Kidney (tissue), 14 donors: Measurements from ENCODE around the gene COL11A2. TPM values are rescaled to one million over a fixed set of nuclear protein-coding genes. Genes with fewer than 3 reads are reported as not detected.

Experiments used
- DNase-seq, 5 donors: peaks; one replicate each; pipeline ENCODE4 v3.0.0-alpha.2; 2013 to 2020
- FAIRE-seq: peaks from 2 replicates; lab custom pipeline; 2012; peaks lifted over from hg19 to GRCh38; lab: Jason Lieb, UNC
- H3K27ac ChIP-seq, 2 donors: one replicate each; pipeline ENCODE4 v1.7.0; 2013; ENCODE audit warnings: low read depth in 2 of 2, low read length in 2 of 2, inconsistent platforms in 1 of 2
- H3K27me3 ChIP-seq: one replicate; pipeline ENCODE4 v1.7.1; 2013; ENCODE audit warnings: low read length, inconsistent platforms; ENCODE audit not compliant: control insufficient read depth, insufficient read depth
- H3K36me3 ChIP-seq, 3 donors: one replicate each; pipeline versions ENCODE4 v1.7.0 to v1.7.1; 2013; ENCODE audit warnings: low read length in 3 of 3, control low read depth in 1 of 3, inconsistent platforms in 1 of 3; ENCODE audit not compliant: insufficient read depth in 3 of 3, control insufficient read depth in 2 of 3
- H3K4me1 ChIP-seq, 3 donors: one replicate each; pipeline versions ENCODE4 v1.7.0 to v1.7.1; 2013; ENCODE audit warnings: low read length in 3 of 3, inconsistent platforms in 1 of 3, low read depth in 1 of 3; ENCODE audit not compliant: control insufficient read depth in 2 of 3, insufficient read depth in 2 of 3
- H3K4me3 ChIP-seq, 3 donors: one replicate each; pipeline versions ENCODE4 v1.7.0 to v1.8.1; 2013; ENCODE audit warnings: low read length in 3 of 3, control low read depth in 1 of 3, inconsistent platforms in 1 of 3
- H3K9ac ChIP-seq, 3 donors: one replicate each; pipeline versions ENCODE4 v1.7.0 to v1.7.1; 2013; ENCODE audit warnings: low read length in 3 of 3, control low read depth in 1 of 3, inconsistent platforms in 1 of 3
- H3K9me3 ChIP-seq, 3 donors: one replicate each; pipeline versions ENCODE4 v1.7.0 to v1.7.1; 2013; ENCODE audit warnings: low read length in 3 of 3, control low read depth in 1 of 3, inconsistent platforms in 1 of 3; ENCODE audit not compliant: control insufficient read depth in 2 of 3, insufficient read depth in 1 of 3
- intact Hi-C: fragments of 100-400 bp; cut with DNase I; formaldehyde crosslinking; loops from one replicate; pipeline ENCODE4 v1.11.1; 2022
- polyA plus RNA-seq: library from polyadenylated mRNA; stranded (reverse); fragments of 350-450 nt; fragmentation: Illumina TruSeq; extraction: RNeasy Lipid Tissue Mini Kit (QIAGEN cat#74804); gene quantifications from one replicate; pipeline ENCODE4 v1.2.3, GENCODE V29; 2014; ENCODE audit warnings: low read depth, low replicate concordance; ENCODE audit not compliant: insufficient read depth
- total RNA-seq: library from RNA; stranded (reverse); fragmentation: NEBNext Ultra II Directional; extraction: Animal tissue kit (Norgen Biotek cat#: 25700); gene quantifications from one replicate; pipeline ENCODE4 v1.2.1, GENCODE V29; 2021
- TF ChIP-seq, protein P1 (sequence below): IDR thresholded peaks from 3 replicates; pipeline ENCODE4 v1.5.1; 2012; ENCODE audit warnings: mild to moderate bottlenecking, moderate library complexity, borderline replicate concordance; ENCODE audit not compliant: insufficient read depth; ENCODE audit errors: extremely low read depth
- donor health status: control.
- donor health status: control.
- donor health status: control.
- donor health status: control.
- donor health status: control.
- donor health status: DM: yes; HTN: yes; CAD: no.
- donor health status: Normal renal cell carcinoma (clear cell type).

COL11A2 gene
- total and polyA plus RNA-seq, 2 donors from 2014 or later = 0.85 to 2.3 TPM

DNA sequence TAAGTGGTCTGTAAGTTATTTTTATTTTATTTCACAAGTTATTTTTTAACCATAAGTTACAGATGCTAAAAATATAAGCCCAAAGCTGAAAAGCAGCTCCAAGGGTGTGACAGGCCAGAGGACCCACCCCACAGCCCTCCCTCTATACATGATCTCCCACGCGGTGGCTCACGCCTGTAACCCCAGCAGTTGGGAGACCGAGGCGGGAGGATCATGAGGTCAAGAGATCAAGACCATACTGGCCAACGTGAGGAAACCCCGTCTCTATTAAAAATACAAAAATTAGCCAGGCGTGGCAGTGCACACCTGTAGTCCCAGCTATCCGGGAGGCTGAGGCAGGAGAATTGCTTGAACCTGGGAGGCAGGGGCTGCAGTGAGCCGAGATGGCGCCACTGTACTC lies 32.2 kb downstream of the COL11A2 start:
- intact Hi-C loops = no loop called here
- Histone ChIP-seq H3K36me3 (no peaks in the 10 kb centered on the region), H3K9ac (no peak overlapping the region), H3K4me1 (peaks cover 0 to 4% (median 0%) of the 10 kb centered on the region in 3 donors), H3K27ac (no peak overlapping the region), H3K27me3 (no peaks in the 10 kb centered on the region), H3K4me3 (no peak overlapping the region), H3K9me3 (no peaks in the 10 kb centered on the region)
- FAIRE-seq (no peak), DNase-seq (no peak)
- TF ChIP-seq, protein P1, sequence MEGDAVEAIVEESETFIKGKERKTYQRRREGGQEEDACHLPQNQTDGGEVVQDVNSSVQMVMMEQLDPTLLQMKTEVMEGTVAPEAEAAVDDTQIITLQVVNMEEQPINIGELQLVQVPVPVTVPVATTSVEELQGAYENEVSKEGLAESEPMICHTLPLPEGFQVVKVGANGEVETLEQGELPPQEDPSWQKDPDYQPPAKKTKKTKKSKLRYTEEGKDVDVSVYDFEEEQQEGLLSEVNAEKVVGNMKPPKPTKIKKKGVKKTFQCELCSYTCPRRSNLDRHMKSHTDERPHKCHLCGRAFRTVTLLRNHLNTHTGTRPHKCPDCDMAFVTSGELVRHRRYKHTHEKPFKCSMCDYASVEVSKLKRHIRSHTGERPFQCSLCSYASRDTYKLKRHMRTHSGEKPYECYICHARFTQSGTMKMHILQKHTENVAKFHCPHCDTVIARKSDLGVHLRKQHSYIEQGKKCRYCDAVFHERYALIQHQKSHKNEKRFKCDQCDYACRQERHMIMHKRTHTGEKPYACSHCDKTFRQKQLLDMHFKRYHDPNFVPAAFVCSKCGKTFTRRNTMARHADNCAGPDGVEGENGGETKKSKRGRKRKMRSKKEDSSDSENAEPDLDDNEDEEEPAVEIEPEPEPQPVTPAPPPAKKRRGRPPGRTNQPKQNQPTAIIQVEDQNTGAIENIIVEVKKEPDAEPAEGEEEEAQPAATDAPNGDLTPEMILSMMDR = no peak

DNA sequence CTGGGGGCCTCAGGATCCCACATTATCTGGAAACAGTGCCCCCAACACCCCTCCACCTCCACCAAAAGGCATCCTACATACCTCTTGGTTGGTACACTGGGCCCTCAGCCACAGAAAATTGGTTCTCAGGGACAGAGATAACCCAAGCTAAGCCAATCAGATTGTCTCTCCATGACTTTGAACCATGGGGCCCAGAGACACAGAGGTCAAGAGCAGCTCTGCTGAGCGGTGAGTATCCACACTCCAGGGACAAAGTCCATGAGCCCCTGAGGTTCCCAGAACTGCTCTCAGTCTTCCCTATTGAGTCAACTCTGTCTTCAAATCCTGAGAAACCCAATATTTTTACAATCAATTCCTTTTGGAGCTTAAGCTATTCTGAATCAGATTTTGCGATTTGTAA lies 35.3 kb downstream of the COL11A2 start:
- no peak for FAIRE-seq
- H3K9ac ChIP-seq = no peak overlapping the region
- H3K9me3 ChIP-seq = no peaks in the 10 kb centered on the region
- H3K36me3 ChIP-seq = no peaks in the 10 kb centered on the region
- no peak overlapping the region for H3K27ac ChIP-seq
- intact Hi-C loops = no loop called here
- DNase-seq = no peak
- peaks cover 0 to 3% (median 0%) of the 10 kb centered on the region in 3 donors for H3K4me1 ChIP-seq
- H3K27me3 ChIP-seq = no peaks in the 10 kb centered on the region
- TF ChIP-seq, protein P1 = no peak
- H3K4me3 ChIP-seq = no peak overlapping the region

DNA sequence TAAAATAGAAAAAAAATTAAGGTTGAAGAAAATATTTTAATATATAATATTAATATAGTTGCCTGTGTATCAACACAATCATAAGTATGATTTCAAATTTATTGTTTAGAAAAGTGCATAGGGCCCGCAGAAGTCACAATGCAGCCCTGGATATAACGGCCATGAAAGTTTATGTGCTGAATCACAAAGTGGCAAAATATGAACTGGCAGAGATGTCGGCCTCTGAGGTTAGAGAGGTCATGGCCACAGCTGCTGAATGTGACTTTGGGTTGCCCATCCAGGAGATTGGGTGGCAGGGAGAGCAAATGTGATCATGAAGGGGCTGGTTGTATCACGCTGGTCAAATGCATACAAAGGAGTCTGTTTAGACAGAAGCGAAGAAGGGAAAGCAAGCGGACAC lies 35.7 kb downstream of the COL11A2 start:
- Histone ChIP-seq H3K9me3 (no peaks in the 10 kb centered on the region), H3K27me3 (no peaks in the 10 kb centered on the region), H3K4me3 (no peak overlapping the region), H3K9ac (no peak overlapping the region), H3K4me1 (no peaks in the 10 kb centered on the region), H3K27ac (no peak overlapping the region), H3K36me3 (no peaks in the 10 kb centered on the region)
- FAIRE-seq = no peak
- no peak for DNase-seq
- intact Hi-C loops = no loop called here
- TF ChIP-seq, protein P1 = no peak

DNA sequence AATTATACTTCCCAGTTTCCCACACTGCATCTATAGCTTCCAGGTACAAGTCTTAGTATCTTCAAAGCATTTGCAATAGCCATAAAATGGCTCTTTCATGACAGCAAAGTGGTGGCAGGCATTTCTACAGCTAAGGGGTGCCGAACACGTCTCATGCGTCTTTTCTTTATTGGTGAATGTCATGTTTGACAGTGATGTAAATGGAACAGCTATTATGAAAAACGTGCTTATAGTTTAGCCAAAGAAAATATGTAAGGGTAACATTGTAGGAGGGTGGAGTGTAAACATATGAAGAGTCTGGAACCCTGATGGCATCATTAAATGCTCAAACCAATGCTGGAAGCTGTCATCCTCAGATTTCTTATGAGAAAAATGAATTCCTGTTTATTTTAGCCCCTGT lies 37.9 kb downstream of the COL11A2 start:
- no peak overlapping the region for H3K27ac ChIP-seq
- H3K27me3 ChIP-seq = no peaks in the 10 kb centered on the region
- no peaks in the 10 kb centered on the region for H3K9me3 ChIP-seq
- H3K4me1 ChIP-seq = no peaks in the 10 kb centered on the region
- TF ChIP-seq, protein P1 = no peak
- no peak overlapping the region for H3K9ac ChIP-seq
- DNase-seq (no peak), FAIRE-seq (no peak)
- no peak overlapping the region for H3K4me3 ChIP-seq
- intact Hi-C loops = no loop called here
- H3K36me3 ChIP-seq = no peaks in the 10 kb centered on the region
